Spinal cord (tissue), 10 donors: ENCODE data around the gene EML4. TPM values are rescaled to one million over a fixed set of nuclear protein-coding genes. Genes with fewer than 3 reads are reported as not detected.

Source experiments
- DNase-seq, 6 donors: peaks; one replicate each; pipeline versions ENCODE4 v3.0.0 to v3.0.0-alpha.2; 2013 to 2015; ENCODE audit warnings: low spot score in 6 of 6, low read depth in 4 of 6
- H3K27ac ChIP-seq: one replicate; pipeline ENCODE4 v1.5.1; 2013; ENCODE audit warnings: low read depth, low read length, control low read depth
- H3K27me3 ChIP-seq: one replicate; pipeline ENCODE4 v1.6.1; 2013; ENCODE audit warnings: low read length; ENCODE audit not compliant: control insufficient read depth, insufficient read depth
- H3K36me3 ChIP-seq: one replicate; pipeline ENCODE4 v1.6.1; 2013; ENCODE audit warnings: low read length; ENCODE audit not compliant: control insufficient read depth, insufficient read depth
- H3K4me1 ChIP-seq: one replicate; pipeline ENCODE4 v1.6.1; 2013; ENCODE audit warnings: low read length; ENCODE audit not compliant: control insufficient read depth, insufficient read depth
- H3K4me3 ChIP-seq: one replicate; pipeline ENCODE4 v1.5.1; 2013; ENCODE audit warnings: low read depth, low read length, control low read depth
- H3K9me3 ChIP-seq: one replicate; pipeline ENCODE4 v1.6.1; 2013; ENCODE audit warnings: low read length; ENCODE audit not compliant: control insufficient read depth, insufficient read depth
- WGBS: methylation state at CpG from one replicate; pipeline ENCODE4 v1.1.5; 2013; ENCODE audit warnings: missing lambda C conversion rate; ENCODE audit not compliant: insufficient coverage; 5-methylcytosine and 5-hydroxymethylcytosine counted together
- polyA plus RNA-seq, 2 donors: library from polyadenylated mRNA; unstranded; fragments of 120-200 nt; gene quantifications; one replicate each; pipeline ENCODE4 v1.2.1, GENCODE V29; 2013; ENCODE audit not compliant: insufficient read length in 2 of 2
- total RNA-seq, 2 donors: library from RNA; depleted of rRNA in 1 of 2; stranded (reverse); fragments of 120-200 nt in 1 of 2; fragments of >200 nt in 1 of 2; gene quantifications; one replicate each; pipeline versions ENCODE4 v1.2.3 to v1.2.4, GENCODE V29; 2013 to 2014
- donor health status: healthy.

EML4 gene
- total and polyA plus RNA-seq, 4 donors, result 31.6 to 68.8 (median 44.9) TPM

- no peak for DNase-seq
- Histone ChIP-seq H3K36me3 (peaks cover 9% of the 10 kb centered on the region), H3K4me3 (no peak overlapping the region), H3K27ac (no peak overlapping the region), H3K27me3 (no peaks in the 10 kb centered on the region), H3K4me1 (no peaks in the 10 kb centered on the region), H3K9me3 (no peaks in the 10 kb centered on the region)
- WGBS, result 100% methylated on average over 1 of the region's 3 CpGs
Measured at GRCh38 chr2:42317486-42317885, 148.3 kb downstream of the EML4 start.

- Histone ChIP-seq H3K36me3 (peaks cover 6% of the 10 kb centered on the region), H3K27me3 (no peaks in the 10 kb centered on the region), H3K4me3 (no peak overlapping the region), H3K27ac (no peak overlapping the region), H3K9me3 (no peaks in the 10 kb centered on the region), H3K4me1 (no peaks in the 10 kb centered on the region)
- no peak for DNase-seq
Measured at GRCh38 chr2:42317945-42318344, 148.8 kb downstream of the EML4 start.

- Histone ChIP-seq H3K36me3 (peaks cover 5% of the 10 kb centered on the region), H3K27ac (no peak overlapping the region), H3K4me1 (no peaks in the 10 kb centered on the region), H3K27me3 (no peaks in the 10 kb centered on the region), H3K4me3 (no peak overlapping the region), H3K9me3 (no peaks in the 10 kb centered on the region)
- DNase-seq, result no peak
- 84% methylated on average over 3 of the region's 5 CpGs for WGBS
Measured at GRCh38 chr2:42319265-42319664, 150.1 kb downstream of the EML4 start.

- Histone ChIP-seq H3K27ac (no peak overlapping the region), H3K4me3 (no peak overlapping the region), H3K9me3 (no peaks in the 10 kb centered on the region), H3K36me3 (peaks cover 7% of the 10 kb centered on the region), H3K27me3 (no peaks in the 10 kb centered on the region), H3K4me1 (no peaks in the 10 kb centered on the region)
- WGBS, result 100% methylated on average over 1 of the region's 2 CpGs
- DNase-seq, result no peak
Measured at GRCh38 chr2:42321452-42322064, 152.4 kb downstream of the EML4 start.

GRCh38 chr2:42324244-42324643 is 155.1 kb downstream of the EML4 start:
- Histone ChIP-seq H3K27ac (no peak overlapping the region), H3K36me3 (peaks cover 4% of the 10 kb centered on the region), H3K9me3 (no peaks in the 10 kb centered on the region), H3K4me3 (no peak overlapping the region), H3K4me1 (no peaks in the 10 kb centered on the region), H3K27me3 (no peaks in the 10 kb centered on the region)
- no peak for DNase-seq
- WGBS, result 100% methylated on average over 4 of the region's 4 CpGs

GRCh38 chr2:42324949-42325348 is 155.8 kb downstream of the EML4 start:
- H3K27ac ChIP-seq, result no peak overlapping the region
- WGBS, result no CpG with 5 or more reads among the region's 2 CpGs
- no peaks in the 10 kb centered on the region for H3K4me1 ChIP-seq
- H3K36me3 ChIP-seq, result peaks cover 8% of the 10 kb centered on the region
- no peaks in the 10 kb centered on the region for H3K9me3 ChIP-seq
- H3K27me3 ChIP-seq, result no peaks in the 10 kb centered on the region
- no peak for DNase-seq
- H3K4me3 ChIP-seq, result no peak overlapping the region

- Histone ChIP-seq H3K4me1 (no peaks in the 10 kb centered on the region), H3K36me3 (peaks cover 9% of the 10 kb centered on the region), H3K9me3 (no peaks in the 10 kb centered on the region), H3K27ac (no peak overlapping the region), H3K27me3 (no peaks in the 10 kb centered on the region), H3K4me3 (no peak overlapping the region)
- peak in 1 of 6 donors; percentile 80 for DNase-seq
- WGBS, result no CpG with 5 or more reads among the region's 1 CpG
Measured at GRCh38 chr2:42325609-42326008, 156.5 kb downstream of the EML4 start.

- Histone ChIP-seq H3K9me3 (no peaks in the 10 kb centered on the region), H3K36me3 (peaks cover 9% of the 10 kb centered on the region), H3K27me3 (no peaks in the 10 kb centered on the region), H3K4me1 (no peaks in the 10 kb centered on the region), H3K4me3 (no peak overlapping the region), H3K27ac (no peak overlapping the region)
- WGBS, result no CpG with 5 or more reads among the region's 4 CpGs
- no peak for DNase-seq
Measured at GRCh38 chr2:42327125-42327524, 158.0 kb downstream of the EML4 start.

- Histone ChIP-seq H3K4me1 (no peaks in the 10 kb centered on the region), H3K36me3 (peaks cover 9% of the 10 kb centered on the region), H3K9me3 (no peaks in the 10 kb centered on the region), H3K27ac (no peak overlapping the region), H3K4me3 (no peak overlapping the region), H3K27me3 (no peaks in the 10 kb centered on the region)
- WGBS, result 80% methylated on average over 1 of the region's 3 CpGs
- DNase-seq, result peak in 2 of 6 donors; percentile 26 to 70
Measured at GRCh38 chr2:42328148-42328833, 159.1 kb downstream of the EML4 start.

- no peak overlapping the region for H3K27ac ChIP-seq
- H3K27me3 ChIP-seq, result no peaks in the 10 kb centered on the region
- H3K4me3 ChIP-seq, result no peak overlapping the region
- no peak for DNase-seq
- no CpG with 5 or more reads among the region's 6 CpGs for WGBS
- peaks cover 10% of the 10 kb centered on the region for H3K36me3 ChIP-seq
- H3K4me1 ChIP-seq, result no peaks in the 10 kb centered on the region
- no peaks in the 10 kb centered on the region for H3K9me3 ChIP-seq
Measured at GRCh38 chr2:42328923-42329322, 159.8 kb downstream of the EML4 start.
